ENCODE results near the gene FANCG.

DNA sequence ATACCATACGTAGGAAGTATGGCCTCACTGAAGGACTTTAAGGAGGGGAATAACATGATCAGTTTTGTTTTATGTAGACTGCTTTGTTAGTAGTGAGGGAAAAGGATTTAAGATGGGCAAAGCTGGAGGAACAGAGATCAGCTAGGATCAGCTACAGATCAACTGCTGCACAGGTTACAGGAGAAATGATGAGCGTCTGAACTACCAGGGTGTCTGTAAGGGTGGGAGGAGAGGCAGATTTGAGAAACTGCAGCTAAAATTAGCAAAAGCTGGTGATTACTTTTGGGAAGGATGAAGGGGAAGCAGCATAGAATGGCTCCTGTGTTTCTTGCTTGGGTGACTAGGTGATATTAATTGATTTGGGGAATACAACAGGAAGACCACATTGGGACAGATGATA lies 46.6 kb downstream of the FANCG start:
- TF ChIP-seq EZH2 (IDR thresholded peaks at IDR 0.05; ENCODE audit: insufficient read depth, low read length): no peak
- no peak for TF ChIP-seq CTCF (IDR thresholded peaks at IDR 0.05; ENCODE audit: insufficient read depth, low read depth, low read length)

All from astrocyte (in vitro differentiated cells and primary cell).